Measurements from ENCODE around the gene KRTCAP3.

GRCh38 chr2:27442920-27443282, 720 bp downstream of the KRTCAP3 start:
- TF ChIP-seq CTCF (IDR thresholded peaks at IDR 0.05) (no peak), POLR2A (IDR thresholded peaks at IDR 0.05) (no peak)

Data from thyroid gland (tissue), 4 donors.